ENCODE measurements around the gene HES4.

Gene HES4

DNA sequence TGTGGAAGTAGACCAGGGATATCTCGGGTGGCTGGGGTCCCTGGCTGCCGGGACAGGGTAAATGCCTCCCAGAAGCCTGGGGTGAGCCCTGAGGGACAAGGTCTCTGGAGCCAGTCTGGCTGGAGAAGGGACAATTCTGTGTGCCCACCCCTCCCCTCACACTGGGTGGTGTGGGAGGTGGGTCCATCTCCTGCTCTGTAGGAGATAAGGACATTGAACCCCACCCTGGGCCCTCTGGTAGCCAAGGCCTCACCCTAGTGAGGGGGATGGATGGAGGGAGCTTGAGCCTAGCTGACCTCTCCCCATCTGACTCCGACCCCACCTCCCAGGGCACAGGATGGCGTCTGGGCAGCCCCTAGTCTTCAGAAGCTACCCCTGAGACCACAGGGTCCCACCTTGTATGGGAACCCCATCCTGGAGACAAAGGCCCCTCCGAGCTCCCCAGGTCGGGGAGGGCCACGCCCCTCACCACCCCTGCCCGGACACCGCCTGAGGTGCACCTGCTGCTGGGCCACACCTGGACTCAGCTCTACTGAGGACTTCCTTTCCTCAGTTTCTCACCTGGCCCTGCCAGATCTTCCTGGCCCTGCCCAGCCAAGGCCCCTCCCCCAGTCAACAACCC is 24.4 kb upstream of the HES4 start (continued):
- TF ChIP-seq ZBTB26 (tag by site-specific recombination; optimal IDR thresholded peaks at IDR 0.05) (no peak), GLIS1 (tag by site-specific recombination; IDR thresholded peaks at IDR 0.05) (peak; percentile 3; the same call in 1 of the 2 replicates), ZNF398 (tag by site-specific recombination; IDR thresholded peaks at IDR 0.05) (no peak), ZNF133 (tag by site-specific recombination; IDR thresholded peaks at IDR 0.05) (no peak)

DNA sequence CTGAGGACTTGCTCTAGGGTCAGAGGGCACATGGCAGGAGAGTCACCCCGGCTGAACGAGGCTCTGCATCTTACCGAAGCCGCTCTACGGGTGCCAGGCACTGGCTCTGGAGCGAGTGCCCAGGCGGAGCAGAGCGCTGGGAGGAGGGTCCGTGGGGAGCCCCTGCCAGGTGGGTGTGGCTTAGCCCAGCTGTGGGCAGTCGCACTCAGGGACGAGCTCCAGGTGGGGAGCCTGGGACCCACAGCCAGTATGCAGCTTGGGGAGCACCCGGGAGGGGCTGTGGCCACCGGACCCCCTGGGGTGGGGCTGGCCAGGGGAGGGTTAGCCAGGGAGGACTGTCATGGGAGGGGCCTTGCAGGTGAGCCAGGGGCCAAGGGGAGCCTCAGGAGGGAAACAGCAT is 23.8 kb upstream of the HES4 start:
- ChIA-PET POLR2A (no interaction called here), CTCF (interaction anchor here (0.6 to 2.0 kb wide), 4 partner anchors 21 to 591 kb away, joined by 4 to 8 read pairs (median 4); no protein-coding TSS in a partner anchor)
- Histone ChIP-seq H3K4me3 (ENCODE audit: low read depth, low read length) (no peak overlapping the region), H3K9me3 (ENCODE audit: control insufficient read depth, insufficient read depth, low read depth, low read length) (no peaks in the 10 kb centered on the region), H3K36me3 (ENCODE audit: control insufficient read depth in 2 of 2, insufficient read depth in 1 of 2, low read length in 2 of 2) (peaks cover 0 to 50% of the 10 kb centered on the region in 2 experiments; a peak in 1 of 3 replicates), H3K4me1 (ENCODE audit: control insufficient read depth, insufficient read depth, low read length) (peaks cover 3% of the 10 kb centered on the region; the same call in 1 of the 2 replicates), H3K27ac (ENCODE audit: extremely low read depth, low read depth, low read length) (no peak overlapping the region)
- TF ChIP-seq GLIS1 (tag by site-specific recombination; IDR thresholded peaks at IDR 0.05), result peak; percentile 88
- peak; percentile 71 for TF ChIP-seq GLIS2 (tag by site-specific recombination; IDR thresholded peaks at IDR 0.05)
- peak; percentile 53 for TF ChIP-seq ZIC2 (tag by site-specific recombination; IDR thresholded peaks at IDR 0.05)
- TF ChIP-seq GFI1B (tag by site-specific recombination; IDR thresholded peaks at IDR 0.05), result no peak
- no peak for TF ChIP-seq ZNF132 (tag by site-specific recombination; IDR thresholded peaks at IDR 0.05; ENCODE audit: borderline replicate concordance)
- no peak for TF ChIP-seq ZNF514 (tag by site-specific recombination; IDR thresholded peaks at IDR 0.05)
- TF ChIP-seq KLF1 (tag by site-specific recombination; IDR thresholded peaks at IDR 0.05), result 0 out of 2 replicates have a peak, but pooled peaks have one; percentile 8
- peak; percentile 41 for TF ChIP-seq KLF9 (tag by site-specific recombination; IDR thresholded peaks at IDR 0.05; ENCODE audit: low read depth)
- TF ChIP-seq ZNF366 (tag by site-specific recombination; conservative IDR thresholded peaks at IDR 0.05), result no peak

DNA sequence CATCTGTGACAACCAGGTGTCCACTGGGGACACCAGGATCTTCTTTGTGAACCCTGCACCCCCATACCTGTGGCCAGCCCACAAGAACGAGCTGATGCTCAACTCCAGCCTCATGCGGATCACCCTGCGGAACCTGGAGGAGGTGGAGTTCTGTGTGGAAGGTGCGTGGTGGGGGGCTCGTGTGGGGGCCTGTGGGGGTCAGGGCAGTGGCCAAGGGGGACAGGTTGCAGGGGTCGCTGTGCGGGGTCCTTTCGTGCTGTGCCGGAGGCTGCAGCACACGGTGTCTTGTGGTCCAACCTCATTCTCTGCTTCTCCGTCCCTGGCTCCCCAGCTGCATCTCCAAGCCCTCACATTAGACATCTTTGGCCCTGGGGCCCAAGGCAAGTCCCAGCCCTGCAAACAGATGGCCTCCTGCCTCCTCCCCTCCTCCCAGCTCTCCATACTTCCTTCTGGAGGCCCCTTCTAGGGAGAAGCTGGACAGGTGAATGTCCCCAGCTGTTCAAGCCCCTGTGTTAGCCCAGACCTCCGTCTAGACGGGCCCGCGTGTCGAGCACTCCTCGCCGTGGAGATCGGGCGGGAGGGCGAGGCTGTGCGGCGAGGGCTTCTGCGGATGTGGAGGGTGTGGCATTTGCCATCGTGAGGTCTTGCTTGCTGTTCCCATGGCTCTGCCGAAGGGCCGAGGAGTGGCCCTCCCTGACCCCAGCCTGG is 22.6 kb upstream of the HES4 start:
- POLR2A ChIA-PET, result interaction anchor here (0.6 to 1.0 kb wide), 3 partner anchors 18 to 117 kb away, joined by 3 to 11 read pairs (median 6); no protein-coding TSS in a partner anchor
- H3K4me3 ChIP-seq (ENCODE audit: low read depth, low read length), result no peak overlapping the region
- CTCF ChIA-PET, result interaction anchor here (0.5 to 2.4 kb wide), 5 partner anchors 29 to 80 kb away, joined by 3 to 8 read pairs (median 4); no protein-coding TSS in a partner anchor
- TF ChIP-seq ZNF23 (tag by site-specific recombination; IDR thresholded peaks at IDR 0.05; ENCODE audit: borderline replicate concordance), result no peak
- TF ChIP-seq, protein P1, sequence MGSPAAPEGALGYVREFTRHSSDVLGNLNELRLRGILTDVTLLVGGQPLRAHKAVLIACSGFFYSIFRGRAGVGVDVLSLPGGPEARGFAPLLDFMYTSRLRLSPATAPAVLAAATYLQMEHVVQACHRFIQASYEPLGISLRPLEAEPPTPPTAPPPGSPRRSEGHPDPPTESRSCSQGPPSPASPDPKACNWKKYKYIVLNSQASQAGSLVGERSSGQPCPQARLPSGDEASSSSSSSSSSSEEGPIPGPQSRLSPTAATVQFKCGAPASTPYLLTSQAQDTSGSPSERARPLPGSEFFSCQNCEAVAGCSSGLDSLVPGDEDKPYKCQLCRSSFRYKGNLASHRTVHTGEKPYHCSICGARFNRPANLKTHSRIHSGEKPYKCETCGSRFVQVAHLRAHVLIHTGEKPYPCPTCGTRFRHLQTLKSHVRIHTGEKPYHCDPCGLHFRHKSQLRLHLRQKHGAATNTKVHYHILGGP (tag by site-specific recombination; IDR thresholded peaks at IDR 0.05), result no peak
- no peak for TF ChIP-seq ZNF701 (tag by site-specific recombination; IDR thresholded peaks at IDR 0.05)
- TF ChIP-seq MEIS1 (CRISPR knock-in tag; IDR thresholded peaks at IDR 0.05; ENCODE audit: borderline replicate concordance), result no peak
- TF ChIP-seq ZNF621 (tag by site-specific recombination; IDR thresholded peaks at IDR 0.05), result no peak
- TF ChIP-seq ZNF596 (tag by site-specific recombination; IDR thresholded peaks at IDR 0.05), result no peak
- TF ChIP-seq ZNF350 (tag by site-specific recombination; IDR thresholded peaks at IDR 0.05), result no peak
- no peak for TF ChIP-seq GLI4 (tag by site-specific recombination; IDR thresholded peaks at IDR 0.05)
- no peak for TF ChIP-seq ZBTB20 (tag by site-specific recombination; IDR thresholded peaks at IDR 0.05)
- no peak for TF ChIP-seq ZNF416 (tag by site-specific recombination; IDR thresholded peaks at IDR 0.05)
- TF ChIP-seq GLI2 (tag by site-specific recombination; IDR thresholded peaks at IDR 0.05; ENCODE audit: borderline replicate concordance, low read depth), result no peak
- no peak for TF ChIP-seq ZBTB49 (tag by site-specific recombination; IDR thresholded peaks at IDR 0.05; ENCODE audit: low read depth)

More for the DNA sequence above, 22.6 kb upstream of the HES4 start:
- Histone ChIP-seq H3K36me3 (ENCODE audit: control insufficient read depth in 2 of 2, insufficient read depth in 1 of 2, low read length in 2 of 2) (peaks cover 0 to 44% of the 10 kb centered on the region in 2 experiments; a peak in 1 of 3 replicates), H3K4me1 (ENCODE audit: control insufficient read depth, insufficient read depth, low read length) (peaks cover 3% of the 10 kb centered on the region; the same call in 1 of the 2 replicates), H3K27ac (ENCODE audit: extremely low read depth, low read depth, low read length) (no peak overlapping the region), H3K9me3 (ENCODE audit: control insufficient read depth, insufficient read depth, low read depth, low read length) (no peaks in the 10 kb centered on the region)

Measured in HEK293 (cell line).